Mesendoderm (in vitro differentiated cells): ENCODE results near the gene BDP1.
"Not testable (repeated sequence)": the region's sequence is repeated elsewhere in the genome, so short reads cannot be mapped to it uniquely, and the experiment has no call there.

ENCODE experiments used
- DNase-seq: peaks from one replicate; pipeline ENCODE4 v3.0.0; 2013
- H2AK5ac ChIP-seq: 2 replicates; pipeline ENCODE4 v1.6.1; 2013; ENCODE audit warnings: low read length, inconsistent platforms
- H2BK120ac ChIP-seq: 2 replicates; pipeline ENCODE4 v1.6.1; 2013; ENCODE audit warnings: low read depth, mild to moderate bottlenecking, low read length, moderate library complexity, mixed read lengths
- H2BK15ac ChIP-seq: replicated peaks from 2 replicates; pipeline ENCODE4 v1.6.1; 2013; ENCODE audit warnings: low read depth, mild to moderate bottlenecking, moderate library complexity
- H2BK5ac ChIP-seq: 2 replicates; pipeline ENCODE4 v1.6.1; 2013; ENCODE audit warnings: low read length, inconsistent platforms
- H3K18ac ChIP-seq: 2 replicates; pipeline ENCODE4 v1.6.1; 2013; ENCODE audit warnings: mild to moderate bottlenecking, low read length, mixed read lengths
- H3K23ac ChIP-seq: one replicate; pipeline ENCODE4 v1.6.1; 2013; ENCODE audit warnings: low read length
- H3K27ac ChIP-seq: 2 replicates; pipeline ENCODE4 v1.5.1; 2013; ENCODE audit warnings: low read depth, mild to moderate bottlenecking, inconsistent platforms, low read length, moderate library complexity
- H3K27me3 ChIP-seq: 2 replicates; pipeline ENCODE4 v1.6.1; 2013; ENCODE audit warnings: low read length, control low read depth, mild to moderate bottlenecking, inconsistent platforms; ENCODE audit not compliant: insufficient read depth, poor library complexity
- H3K36me3 ChIP-seq: 2 replicates; pipeline ENCODE4 v1.6.1; 2013; ENCODE audit warnings: low read length, inconsistent platforms; ENCODE audit not compliant: control insufficient read depth, insufficient read depth
- H3K4ac ChIP-seq: one replicate; pipeline ENCODE4 v1.6.1; 2013; ENCODE audit warnings: low read depth, mild to moderate bottlenecking, low read length, moderate library complexity
- H3K4me1 ChIP-seq: 2 replicates; pipeline ENCODE4 v1.6.1; 2013; ENCODE audit warnings: low read depth, low read length, inconsistent platforms; ENCODE audit not compliant: control insufficient read depth
- H3K4me2 ChIP-seq: 2 replicates; pipeline ENCODE4 v1.6.1; 2013; ENCODE audit warnings: low read length
- H3K4me3 ChIP-seq: 2 replicates; pipeline ENCODE4 v1.5.1; 2013; ENCODE audit warnings: mild to moderate bottlenecking, low read length
- H3K56ac ChIP-seq: one replicate; pipeline ENCODE4 v1.6.1; 2013; ENCODE audit warnings: low read length
- H3K79me1 ChIP-seq: 2 replicates; pipeline ENCODE4 v1.6.1; 2013; ENCODE audit warnings: low read length, inconsistent platforms
- H3K79me2 ChIP-seq: 2 replicates; pipeline ENCODE4 v1.6.1; 2013; ENCODE audit warnings: mild to moderate bottlenecking, low read length; ENCODE audit not compliant: control insufficient read depth, insufficient read depth
- H3K9ac ChIP-seq: 2 replicates; pipeline ENCODE4 v1.6.1; 2013; ENCODE audit warnings: low read length, inconsistent platforms
- H4K5ac ChIP-seq: one replicate; pipeline ENCODE4 v1.6.1; 2013; ENCODE audit warnings: low read length
- H4K8ac ChIP-seq: one replicate; pipeline ENCODE4 v1.6.1; 2013; ENCODE audit warnings: low read depth, mild to moderate bottlenecking, control low read depth, low read length, moderate library complexity
- WGBS: extraction: QIAGEN DNeasy Blood & Tissue Kit; methylation state at CpG from one replicate; pipeline ENCODE4 v1.1.7; 2013; ENCODE audit warnings: low lambda C conversion rate, missing lambda C conversion rate; ENCODE audit not compliant: insufficient coverage; ENCODE audit errors: extremely low coverage; 5-methylcytosine and 5-hydroxymethylcytosine counted together

BDP1 gene

GRCh38 chr5:71445015-71445414 lies 10.4 kb upstream of the BDP1 start:
- DNase-seq, H3K23ac ChIP-seq, H2BK5ac ChIP-seq, H3K27ac ChIP-seq, H2BK15ac ChIP-seq, H3K27me3 ChIP-seq, H3K4me1 ChIP-seq, H4K8ac ChIP-seq, H3K18ac ChIP-seq, H2AK5ac ChIP-seq, H3K79me2 ChIP-seq, H3K4me2 ChIP-seq, H3K9ac ChIP-seq, H3K36me3 ChIP-seq, H3K79me1 ChIP-seq, H3K4ac ChIP-seq, H3K56ac ChIP-seq, H4K5ac ChIP-seq, H2BK120ac ChIP-seq, H3K4me3 ChIP-seq: not testable (repeated sequence)
- no CpG with 5 or more reads among the region's 1 CpG for WGBS

DNA sequence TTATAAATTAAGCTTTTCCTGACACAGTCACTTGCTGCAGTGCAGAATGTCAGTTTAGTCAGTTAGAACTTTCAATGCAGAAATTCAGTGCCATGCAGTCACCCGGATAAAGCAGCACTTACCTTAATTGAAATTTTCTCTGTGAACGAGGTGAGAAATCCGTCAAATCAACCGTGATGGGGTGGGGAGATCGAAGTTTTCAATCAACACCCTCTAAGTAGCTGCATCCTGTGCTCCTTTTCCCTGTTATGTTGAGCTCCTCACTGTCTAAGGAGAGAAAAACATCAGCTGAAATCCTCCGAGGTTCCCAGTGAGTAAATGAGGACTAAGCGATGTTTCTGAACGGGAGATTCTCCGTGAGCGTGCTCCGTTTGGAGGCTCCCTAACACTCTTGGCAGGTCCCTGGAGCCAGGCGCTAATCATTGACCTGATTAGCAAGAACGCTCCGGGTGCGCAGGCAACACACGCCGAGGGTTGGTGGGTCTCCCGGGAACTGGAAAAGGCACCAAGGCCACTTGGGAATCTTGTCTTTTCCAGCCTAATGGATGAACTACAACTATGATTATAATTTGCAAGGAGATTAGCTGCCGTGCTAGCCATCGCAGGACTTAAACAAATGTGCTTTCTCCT lies 9.8 kb upstream of the BDP1 start:
- not testable (repeated sequence) for H3K27ac ChIP-seq, H2BK5ac ChIP-seq, H2AK5ac ChIP-seq, H3K4me1 ChIP-seq, H2BK15ac ChIP-seq, H4K5ac ChIP-seq, H3K18ac ChIP-seq, H3K4ac ChIP-seq, H3K79me2 ChIP-seq, H3K9ac ChIP-seq, H4K8ac ChIP-seq, H3K4me3 ChIP-seq, H2BK120ac ChIP-seq, H3K36me3 ChIP-seq, H3K4me2 ChIP-seq, H3K79me1 ChIP-seq, H3K27me3 ChIP-seq, H3K23ac ChIP-seq
- H3K56ac ChIP-seq = peak overlapping the region; percentile 7
- no CpG with 5 or more reads among the region's 20 CpGs for WGBS
- DNase-seq = peak; percentile 71

DNA sequence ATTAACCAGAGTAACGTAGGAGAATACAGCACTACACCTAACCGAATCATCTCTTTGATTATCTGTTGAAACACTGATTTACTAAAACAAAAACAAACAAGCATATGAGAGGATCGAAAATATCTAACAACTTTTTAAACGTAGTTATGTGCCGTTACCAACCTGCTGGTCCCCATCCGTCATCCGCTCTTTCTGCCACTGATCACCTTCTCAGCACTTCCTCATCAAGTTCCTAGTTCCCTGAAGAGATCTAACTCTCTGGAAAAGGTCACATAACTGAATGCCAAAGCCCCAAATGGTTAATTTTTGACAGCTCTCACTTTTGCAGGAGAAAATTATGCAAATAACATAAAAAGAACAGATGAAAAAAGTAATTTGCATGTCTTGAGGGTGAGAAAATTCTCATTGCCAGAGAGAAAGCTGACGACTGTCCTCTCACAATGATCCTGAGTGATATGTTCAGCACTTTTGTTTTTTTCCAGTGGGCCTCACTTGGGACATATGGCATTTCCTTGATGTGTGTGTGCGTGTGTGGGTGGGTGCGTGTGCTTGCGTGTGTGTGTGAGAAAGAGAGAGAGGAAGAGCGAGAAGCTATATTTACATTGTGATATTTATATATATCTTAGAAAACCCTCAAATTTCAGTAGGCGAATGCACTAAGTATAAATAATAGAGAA lies 8.8 kb upstream of the BDP1 start:
- not testable (repeated sequence) for DNase-seq, H4K5ac ChIP-seq, H3K9ac ChIP-seq, H3K79me1 ChIP-seq, H3K23ac ChIP-seq, H3K27ac ChIP-seq, H3K4me3 ChIP-seq, H3K27me3 ChIP-seq, H3K18ac ChIP-seq, H2BK120ac ChIP-seq, H2BK15ac ChIP-seq, H2BK5ac ChIP-seq, H3K56ac ChIP-seq, H4K8ac ChIP-seq, H3K4me2 ChIP-seq, H2AK5ac ChIP-seq, H3K4ac ChIP-seq, H3K79me2 ChIP-seq, H3K4me1 ChIP-seq, H3K36me3 ChIP-seq
- WGBS = no CpG with 5 or more reads among the region's 13 CpGs

GRCh38 chr5:71447218-71447808 lies 8.1 kb upstream of the BDP1 start:
- H2AK5ac ChIP-seq, H2BK15ac ChIP-seq, H3K79me1 ChIP-seq, H3K4me1 ChIP-seq, H3K9ac ChIP-seq, H3K27me3 ChIP-seq, H3K27ac ChIP-seq, H3K56ac ChIP-seq, H3K79me2 ChIP-seq, H3K18ac ChIP-seq, H4K8ac ChIP-seq, H3K23ac ChIP-seq, H3K4me3 ChIP-seq, H2BK120ac ChIP-seq, H3K36me3 ChIP-seq, H3K4me2 ChIP-seq, H3K4ac ChIP-seq, H2BK5ac ChIP-seq, H4K5ac ChIP-seq: not testable (repeated sequence)
- DNase-seq = peak; percentile 75
- no CpG with 5 or more reads among the region's 6 CpGs for WGBS

- H4K5ac ChIP-seq = no peak overlapping the region
- no peak overlapping the region for H2BK15ac ChIP-seq
- H3K27ac ChIP-seq = no peak overlapping the region
- no peak overlapping the region for H3K23ac ChIP-seq
- H2BK120ac ChIP-seq = no peak overlapping the region
- no peak for DNase-seq
- H3K4ac ChIP-seq = no peak overlapping the region
- no peaks in the 10 kb centered on the region for H3K4me1 ChIP-seq
- H3K9ac ChIP-seq = no peak overlapping the region
- no peak overlapping the region for H3K4me2 ChIP-seq
- H3K18ac ChIP-seq = no peak overlapping the region
- H3K36me3 ChIP-seq = no peaks in the 10 kb centered on the region
- H3K56ac ChIP-seq = no peak overlapping the region
- H2BK5ac ChIP-seq = no peak overlapping the region
- no peak overlapping the region for H3K4me3 ChIP-seq
- H3K27me3 ChIP-seq = no peaks in the 10 kb centered on the region
- WGBS = no CpG with 5 or more reads among the region's 2 CpGs
- H2AK5ac ChIP-seq = no peak overlapping the region
- peaks cover 17% of the 10 kb centered on the region for H3K79me2 ChIP-seq
- no peak overlapping the region for H4K8ac ChIP-seq
- no peaks in the 10 kb centered on the region for H3K79me1 ChIP-seq
Measured at GRCh38 chr5:71452876-71453275, 2.6 kb upstream of the BDP1 start.
